Uterus (tissue), 2 donors: ENCODE results near the gene LCN10.

ENCODE experiments used
- CTCF ChIP-seq, 4 experiments: fragments of 200-600 bp in 2 of 4; fragments of 450-650 bp in 2 of 4; sonication (generic) in 2 of 4; IDR thresholded peaks; one replicate each; pipeline ENCODE4 v1.5.1; 2016 to 2019; ENCODE audit warnings: antibody characterized with exemption in 4 of 4, mild to moderate bottlenecking in 2 of 4, moderate library complexity in 1 of 4
- POLR2A ChIP-seq, 2 donors: fragments of 450-650 bp; IDR thresholded peaks; one replicate each; pipeline ENCODE4 v1.6.1; 2016; ENCODE audit warnings: antibody characterized with exemption in 2 of 2, mild to moderate bottlenecking in 1 of 2, moderate library complexity in 1 of 2

- TF ChIP-seq CTCF (IDR thresholded peaks at IDR 0.05) (no peak), POLR2A (IDR thresholded peaks at IDR 0.05) (no peak)
Observed at GRCh38 chr9:136738960-136739359, 3.8 kb downstream of the LCN10 start.
